Lower lobe of right lung (tissue), 2 donors: ENCODE results near the gene TENM4. TPM values are rescaled to one million over a fixed set of nuclear protein-coding genes. Genes with fewer than 3 reads are reported as not detected.

ENCODE experiments used
- ATAC-seq, 2 donors: fragments of 200-7000 bp; cut with Tn5 transposase; one replicate each; pipeline ENCODE4 v1.9.1; 2020 to 2022; ENCODE audit warnings: mild to moderate bottlenecking in 2 of 2, moderate library complexity in 2 of 2
- DNase-seq: peaks from one replicate; pipeline ENCODE4 v3.0.0-alpha.2; 2020
- H3K27ac ChIP-seq: fragments of 200-600 bp; one replicate; pipeline ENCODE4 v1.8.0; 2022
- H3K27me3 ChIP-seq: fragments of 200-600 bp; one replicate; pipeline ENCODE4 v1.8.0; 2022; ENCODE audit warnings: low read depth
- H3K36me3 ChIP-seq: fragments of 200-600 bp; one replicate; pipeline ENCODE4 v1.8.0; 2022; ENCODE audit warnings: mild to moderate bottlenecking
- H3K4me1 ChIP-seq: fragments of 200-600 bp; one replicate; pipeline ENCODE4 v1.8.0; 2022
- H3K4me3 ChIP-seq: fragments of 200-600 bp; one replicate; pipeline ENCODE4 v1.8.0; 2022; ENCODE audit warnings: mild to moderate bottlenecking
- H3K9me3 ChIP-seq: fragments of 200-600 bp; one replicate; pipeline ENCODE4 v1.8.0; 2022
- intact Hi-C: fragments of 100-400 bp; cut with DNase I; formaldehyde crosslinking; loops from one replicate; pipeline ENCODE4 v1.11.0; 2022
- total RNA-seq: library from RNA; stranded (reverse); fragmentation: NEBNext Ultra II Directional; extraction: Animal tissue kit (Norgen Biotek cat#: 25700); gene quantifications from one replicate; pipeline ENCODE4 v1.2.1, GENCODE V29; 2021
- TF ChIP-seq, protein P1 (sequence below): fragments of 200-600 bp; IDR thresholded peaks from one replicate; pipeline ENCODE4 v1.8.0; 2022; ENCODE audit warnings: antibody characterized with exemption, mild to moderate bottlenecking
- donor health status: DM: no; HTN: yes; CAD: no; lungs with severe emphysema.

The TENM4 gene
- total RNA-seq, 1 donor from 2014 or later = 1.1 TPM

DNA sequence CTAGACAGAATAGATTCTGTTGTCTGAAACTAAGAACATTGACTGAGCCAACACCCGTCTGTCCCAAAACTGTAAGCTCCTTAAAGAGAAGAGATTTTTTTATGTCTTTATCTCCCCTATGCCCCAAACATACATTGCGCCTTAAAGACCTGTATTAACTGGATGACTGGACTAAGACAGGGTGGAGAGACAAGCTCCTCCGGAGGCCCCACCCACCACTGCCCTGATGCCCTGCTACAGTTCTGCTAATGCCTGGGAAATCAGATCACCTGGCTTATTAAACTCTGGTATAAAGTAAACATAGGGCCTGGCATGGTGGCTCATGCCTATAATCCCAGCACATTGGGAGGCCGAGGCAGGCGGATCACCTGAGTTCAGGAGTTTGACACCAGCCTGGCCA lies 203.7 kb downstream of the TENM4 start:
- Histone ChIP-seq H3K27ac (peak overlapping the region; percentile 21), H3K9me3 (no peaks in the 10 kb centered on the region), H3K36me3 (no peaks in the 10 kb centered on the region), H3K4me3 (no peak overlapping the region), H3K4me1 (no peaks in the 10 kb centered on the region), H3K27me3 (peaks cover 4% of the 10 kb centered on the region)
- TF ChIP-seq, protein P1, sequence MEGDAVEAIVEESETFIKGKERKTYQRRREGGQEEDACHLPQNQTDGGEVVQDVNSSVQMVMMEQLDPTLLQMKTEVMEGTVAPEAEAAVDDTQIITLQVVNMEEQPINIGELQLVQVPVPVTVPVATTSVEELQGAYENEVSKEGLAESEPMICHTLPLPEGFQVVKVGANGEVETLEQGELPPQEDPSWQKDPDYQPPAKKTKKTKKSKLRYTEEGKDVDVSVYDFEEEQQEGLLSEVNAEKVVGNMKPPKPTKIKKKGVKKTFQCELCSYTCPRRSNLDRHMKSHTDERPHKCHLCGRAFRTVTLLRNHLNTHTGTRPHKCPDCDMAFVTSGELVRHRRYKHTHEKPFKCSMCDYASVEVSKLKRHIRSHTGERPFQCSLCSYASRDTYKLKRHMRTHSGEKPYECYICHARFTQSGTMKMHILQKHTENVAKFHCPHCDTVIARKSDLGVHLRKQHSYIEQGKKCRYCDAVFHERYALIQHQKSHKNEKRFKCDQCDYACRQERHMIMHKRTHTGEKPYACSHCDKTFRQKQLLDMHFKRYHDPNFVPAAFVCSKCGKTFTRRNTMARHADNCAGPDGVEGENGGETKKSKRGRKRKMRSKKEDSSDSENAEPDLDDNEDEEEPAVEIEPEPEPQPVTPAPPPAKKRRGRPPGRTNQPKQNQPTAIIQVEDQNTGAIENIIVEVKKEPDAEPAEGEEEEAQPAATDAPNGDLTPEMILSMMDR = no peak
- intact Hi-C loops = no loop called here
- ATAC-seq (no peak), DNase-seq (no peak)

DNA sequence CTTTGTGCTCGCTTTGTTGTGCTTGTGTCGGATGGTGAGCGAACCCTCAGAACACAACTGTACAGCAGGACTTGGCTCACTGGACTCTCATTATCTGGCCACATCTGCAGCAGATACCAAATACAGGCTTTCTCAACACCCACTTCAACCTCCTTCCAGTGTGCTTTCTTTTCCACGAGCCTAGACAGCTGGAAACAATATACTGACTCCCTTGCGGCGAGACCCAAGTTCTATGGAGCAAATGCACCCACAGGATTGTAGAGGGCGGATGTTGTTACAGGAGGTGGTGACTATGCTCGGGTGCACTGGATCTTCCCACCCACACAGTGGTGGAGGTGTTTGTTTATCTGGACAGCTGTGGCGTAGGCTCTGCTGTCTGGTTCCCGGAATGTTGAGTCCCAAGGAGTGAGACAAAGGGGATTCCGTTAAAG lies 204.3 kb downstream of the TENM4 start:
- no peaks in the 10 kb centered on the region for H3K4me1 ChIP-seq
- peaks cover 4% of the 10 kb centered on the region for H3K27me3 ChIP-seq
- H3K27ac ChIP-seq = peak overlapping the region; percentile 21
- ATAC-seq = peak in 1 of 2 donors; percentile 66
- TF ChIP-seq, protein P1 = no peak
- no peak overlapping the region for H3K4me3 ChIP-seq
- no peaks in the 10 kb centered on the region for H3K9me3 ChIP-seq
- no peaks in the 10 kb centered on the region for H3K36me3 ChIP-seq
- DNase-seq = no peak
- intact Hi-C loops = no loop called here

DNA sequence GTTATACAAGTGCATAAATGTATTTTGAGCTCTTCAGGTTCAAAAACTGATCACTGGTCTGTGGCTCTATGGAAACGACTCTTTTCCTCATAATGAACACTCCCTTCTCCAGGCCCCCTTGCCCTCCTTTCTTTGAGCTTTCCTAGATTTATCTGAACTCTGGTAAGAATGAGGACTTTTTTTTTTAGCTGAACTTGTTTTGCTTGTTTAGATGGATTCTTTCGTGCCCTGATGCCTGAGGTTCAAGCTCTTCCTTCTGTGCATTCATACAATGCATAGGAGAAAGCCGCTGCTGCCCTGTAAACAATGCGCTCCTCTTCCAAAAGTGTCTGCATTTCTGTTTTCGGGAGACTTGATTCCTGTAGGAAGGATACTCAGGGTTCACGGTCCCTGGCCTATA lies 205.1 kb downstream of the TENM4 start:
- no peaks in the 10 kb centered on the region for H3K4me1 ChIP-seq
- no peaks in the 10 kb centered on the region for H3K36me3 ChIP-seq
- TF ChIP-seq, protein P1 = no peak
- DNase-seq (no peak), ATAC-seq (no peak)
- intact Hi-C loops = no loop called here
- no peak overlapping the region for H3K4me3 ChIP-seq
- H3K9me3 ChIP-seq = no peaks in the 10 kb centered on the region
- H3K27ac ChIP-seq = no peak overlapping the region
- H3K27me3 ChIP-seq = peaks cover 4% of the 10 kb centered on the region

DNA sequence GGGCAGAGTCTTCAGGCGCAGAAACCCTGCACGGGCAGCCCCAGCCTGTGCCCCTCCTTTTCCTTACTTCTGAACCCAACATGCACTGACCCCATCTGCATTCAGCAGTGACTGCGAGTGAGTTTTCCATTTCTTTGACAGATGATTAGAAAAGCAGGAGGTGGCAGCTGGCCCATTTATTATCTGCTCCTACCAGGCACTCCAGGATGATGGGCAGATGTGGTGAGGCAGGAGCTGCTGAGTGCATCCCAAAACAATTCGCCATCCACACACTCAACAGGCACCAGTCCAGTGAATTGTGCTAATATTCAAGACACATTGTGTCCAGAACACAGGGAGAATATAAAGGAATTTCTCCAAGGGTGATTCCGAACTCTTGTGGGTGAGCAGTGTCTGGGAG lies 208.5 kb downstream of the TENM4 start:
- no peaks in the 10 kb centered on the region for H3K9me3 ChIP-seq
- ATAC-seq = no peak
- intact Hi-C loops = no loop called here
- H3K4me3 ChIP-seq = no peak overlapping the region
- H3K4me1 ChIP-seq = no peaks in the 10 kb centered on the region
- no peak overlapping the region for H3K27ac ChIP-seq
- peaks cover 4% of the 10 kb centered on the region for H3K27me3 ChIP-seq
- no peak for DNase-seq
- TF ChIP-seq, protein P1 = no peak
- no peaks in the 10 kb centered on the region for H3K36me3 ChIP-seq

DNA sequence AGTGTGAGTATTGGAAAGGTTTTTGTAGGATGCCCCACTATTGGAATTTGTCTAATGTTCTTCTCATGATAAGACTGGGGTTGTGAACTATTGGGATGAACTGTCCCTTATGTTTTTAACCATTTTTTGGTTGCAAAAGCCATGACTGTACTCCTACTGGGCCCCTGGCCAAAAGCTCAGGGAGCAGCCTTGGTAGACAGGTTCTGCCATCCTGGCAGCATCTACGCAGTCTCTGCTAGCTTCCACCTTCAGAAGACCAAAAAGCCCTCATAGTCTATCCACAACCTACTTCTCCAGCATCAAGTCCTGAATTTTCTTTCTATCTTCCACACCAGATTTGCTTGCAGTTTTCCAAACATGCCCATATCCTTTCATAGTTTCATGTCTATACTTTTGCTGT lies 211.8 kb downstream of the TENM4 start:
- ATAC-seq = no peak
- intact Hi-C loops = no loop called here
- H3K27ac ChIP-seq = no peak overlapping the region
- no peaks in the 10 kb centered on the region for H3K36me3 ChIP-seq
- TF ChIP-seq, protein P1 = no peak
- peaks cover 4% of the 10 kb centered on the region for H3K27me3 ChIP-seq
- no peaks in the 10 kb centered on the region for H3K9me3 ChIP-seq
- DNase-seq = no peak
- no peaks in the 10 kb centered on the region for H3K4me1 ChIP-seq
- no peak overlapping the region for H3K4me3 ChIP-seq
